GM12878 (cell line): Measurements from ENCODE around the gene ABCB9. TPM values are rescaled to one million over a fixed set of nuclear protein-coding genes. Genes with fewer than 3 reads are reported as not detected.

Experiments
- polyA plus RNA-seq, 11 experiments: library from polyadenylated mRNA; depleted of rRNA in 4 of 11; unstranded in 6 of 11; stranded (reverse) in 5 of 11; fragments of >200 nt; fragmentation: Nextera tagmentation in 4 of 11; fragmentation: Illumina TruSeq in 1 of 11; extraction: Ambion mirVana in 4 of 11; extraction: Trizol in 1 of 11; gene quantifications; 1 replicate in 1 of 11; 2 replicates in 10 of 11; pipeline versions ENCODE4 v1.2.1 to v1.2.3, GENCODE V29; 2011 to 2016; ENCODE audit warnings: inconsistent platforms in 2 of 11, missing spikeins in 2 of 11, low read depth in 1 of 11
- total RNA-seq, 4 experiments: library from RNA; depleted of rRNA in 3 of 4; stranded (reverse); fragments of >200 nt in 3 of 4; fragmentation: Illumina TruSeq in 1 of 4; extraction: Trizol in 1 of 4; gene quantifications; 2 replicates each; pipeline versions ENCODE4 v1.2.1 to v1.2.3, GENCODE V29; 2013 to 2021
- TF ChIP-seq, protein P1 (sequence below): fragments of 150-350 bp; IDR thresholded peaks from 2 replicates; pipeline ENCODE4 v1.6.1; 2014; ENCODE audit warnings: mild to moderate bottlenecking, low read depth, low read length
- TF ChIP-seq, protein P2 (sequence below), 3 experiments: IDR thresholded peaks in 2 of 3; conservative IDR thresholded peaks in 1 of 3; 2 replicates each; pipeline ENCODE4 v1.5.1; 2011; ENCODE audit warnings: low read depth in 3 of 3, low read length in 3 of 3, mild to moderate bottlenecking in 3 of 3, control low read depth in 2 of 3, moderate library complexity in 2 of 3, inconsistent platforms in 1 of 3, mixed read lengths in 1 of 3; ENCODE audit not compliant: control insufficient read depth in 2 of 3, insufficient read depth in 1 of 3; ENCODE audit errors: extremely low read depth in 1 of 3
- TF ChIP-seq, protein P3 (sequence below): fragments of 450-650 bp; IDR thresholded peaks from 2 replicates; pipeline ENCODE4 v1.6.1; 2017; ENCODE audit warnings: antibody characterized with exemption, mild to moderate bottlenecking, moderate library complexity

ABCB9 gene
- total and polyA plus RNA-seq, 10 of the 15 experiments (the other 5 are each of a cell fraction or from before 2014, with no cell fraction given) = 0.37 to 4.9 (median 3.1) TPM

DNA sequence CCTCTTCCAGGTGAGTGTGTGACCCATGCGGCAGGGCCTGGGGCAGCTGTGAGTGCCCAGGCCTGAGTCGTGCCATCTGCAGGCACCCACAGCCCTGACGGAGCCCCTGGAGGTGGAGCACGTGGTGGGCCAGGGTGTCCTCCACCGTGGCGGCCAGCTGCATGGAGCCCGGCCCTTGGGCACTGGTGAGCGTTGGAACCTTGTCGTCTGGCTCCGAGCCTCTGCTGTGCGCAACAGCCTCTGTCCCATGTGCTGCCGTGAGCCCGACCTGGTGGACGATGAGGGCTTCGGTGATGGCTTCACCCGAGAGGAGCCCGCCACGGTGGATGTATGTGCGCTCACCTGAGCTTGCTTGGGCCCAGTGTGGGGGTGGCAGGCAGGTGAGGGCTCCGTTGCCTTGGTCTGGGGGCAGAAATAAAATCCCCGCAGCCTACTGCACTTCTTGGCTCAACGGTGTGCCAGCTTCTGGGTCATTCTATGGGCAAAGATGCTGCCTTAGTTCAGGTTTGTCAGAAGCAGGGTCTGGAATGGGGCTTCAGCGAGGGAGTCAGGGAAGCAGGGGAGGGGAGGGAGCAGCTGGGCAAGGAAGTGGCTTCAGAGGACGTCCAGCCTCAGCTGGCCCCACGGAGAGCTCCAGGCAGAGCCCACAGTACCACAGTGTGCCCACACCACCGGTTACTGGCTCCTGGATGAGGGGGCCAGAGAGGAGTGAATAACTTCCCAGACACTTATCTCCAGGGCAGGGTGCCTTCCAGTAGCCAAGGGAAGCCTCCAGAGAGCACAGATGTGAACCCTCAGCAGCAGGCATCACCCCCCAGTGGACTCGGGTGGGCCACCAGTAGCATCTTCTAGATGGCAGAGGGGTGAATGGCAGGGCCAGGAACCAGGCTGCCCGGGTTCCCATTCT is 13.0 kb upstream of the ABCB9 start (continued):
- TF ChIP-seq, protein P1, sequence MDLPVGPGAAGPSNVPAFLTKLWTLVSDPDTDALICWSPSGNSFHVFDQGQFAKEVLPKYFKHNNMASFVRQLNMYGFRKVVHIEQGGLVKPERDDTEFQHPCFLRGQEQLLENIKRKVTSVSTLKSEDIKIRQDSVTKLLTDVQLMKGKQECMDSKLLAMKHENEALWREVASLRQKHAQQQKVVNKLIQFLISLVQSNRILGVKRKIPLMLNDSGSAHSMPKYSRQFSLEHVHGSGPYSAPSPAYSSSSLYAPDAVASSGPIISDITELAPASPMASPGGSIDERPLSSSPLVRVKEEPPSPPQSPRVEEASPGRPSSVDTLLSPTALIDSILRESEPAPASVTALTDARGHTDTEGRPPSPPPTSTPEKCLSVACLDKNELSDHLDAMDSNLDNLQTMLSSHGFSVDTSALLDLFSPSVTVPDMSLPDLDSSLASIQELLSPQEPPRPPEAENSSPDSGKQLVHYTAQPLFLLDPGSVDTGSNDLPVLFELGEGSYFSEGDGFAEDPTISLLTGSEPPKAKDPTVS = no peak
- TF ChIP-seq, protein P2, sequence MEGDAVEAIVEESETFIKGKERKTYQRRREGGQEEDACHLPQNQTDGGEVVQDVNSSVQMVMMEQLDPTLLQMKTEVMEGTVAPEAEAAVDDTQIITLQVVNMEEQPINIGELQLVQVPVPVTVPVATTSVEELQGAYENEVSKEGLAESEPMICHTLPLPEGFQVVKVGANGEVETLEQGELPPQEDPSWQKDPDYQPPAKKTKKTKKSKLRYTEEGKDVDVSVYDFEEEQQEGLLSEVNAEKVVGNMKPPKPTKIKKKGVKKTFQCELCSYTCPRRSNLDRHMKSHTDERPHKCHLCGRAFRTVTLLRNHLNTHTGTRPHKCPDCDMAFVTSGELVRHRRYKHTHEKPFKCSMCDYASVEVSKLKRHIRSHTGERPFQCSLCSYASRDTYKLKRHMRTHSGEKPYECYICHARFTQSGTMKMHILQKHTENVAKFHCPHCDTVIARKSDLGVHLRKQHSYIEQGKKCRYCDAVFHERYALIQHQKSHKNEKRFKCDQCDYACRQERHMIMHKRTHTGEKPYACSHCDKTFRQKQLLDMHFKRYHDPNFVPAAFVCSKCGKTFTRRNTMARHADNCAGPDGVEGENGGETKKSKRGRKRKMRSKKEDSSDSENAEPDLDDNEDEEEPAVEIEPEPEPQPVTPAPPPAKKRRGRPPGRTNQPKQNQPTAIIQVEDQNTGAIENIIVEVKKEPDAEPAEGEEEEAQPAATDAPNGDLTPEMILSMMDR (IDR thresholded peaks at IDR 0.05 in 2 of 3, conservative IDR thresholded peaks at IDR 0.05 in 1 of 3; ENCODE audit: control insufficient read depth in 2 of 3, extremely low read depth in 1 of 3, insufficient read depth in 1 of 3, low read depth in 3 of 3, low read length in 3 of 3) = no peak
- TF ChIP-seq, protein P3, sequence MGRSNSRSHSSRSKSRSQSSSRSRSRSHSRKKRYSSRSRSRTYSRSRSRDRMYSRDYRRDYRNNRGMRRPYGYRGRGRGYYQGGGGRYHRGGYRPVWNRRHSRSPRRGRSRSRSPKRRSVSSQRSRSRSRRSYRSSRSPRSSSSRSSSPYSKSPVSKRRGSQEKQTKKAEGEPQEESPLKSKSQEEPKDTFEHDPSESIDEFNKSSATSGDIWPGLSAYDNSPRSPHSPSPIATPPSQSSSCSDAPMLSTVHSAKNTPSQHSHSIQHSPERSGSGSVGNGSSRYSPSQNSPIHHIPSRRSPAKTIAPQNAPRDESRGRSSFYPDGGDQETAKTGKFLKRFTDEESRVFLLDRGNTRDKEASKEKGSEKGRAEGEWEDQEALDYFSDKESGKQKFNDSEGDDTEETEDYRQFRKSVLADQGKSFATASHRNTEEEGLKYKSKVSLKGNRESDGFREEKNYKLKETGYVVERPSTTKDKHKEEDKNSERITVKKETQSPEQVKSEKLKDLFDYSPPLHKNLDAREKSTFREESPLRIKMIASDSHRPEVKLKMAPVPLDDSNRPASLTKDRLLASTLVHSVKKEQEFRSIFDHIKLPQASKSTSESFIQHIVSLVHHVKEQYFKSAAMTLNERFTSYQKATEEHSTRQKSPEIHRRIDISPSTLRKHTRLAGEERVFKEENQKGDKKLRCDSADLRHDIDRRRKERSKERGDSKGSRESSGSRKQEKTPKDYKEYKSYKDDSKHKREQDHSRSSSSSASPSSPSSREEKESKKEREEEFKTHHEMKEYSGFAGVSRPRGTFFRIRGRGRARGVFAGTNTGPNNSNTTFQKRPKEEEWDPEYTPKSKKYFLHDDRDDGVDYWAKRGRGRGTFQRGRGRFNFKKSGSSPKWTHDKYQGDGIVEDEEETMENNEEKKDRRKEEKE = no peak
